A549 treated with Hydrocortisone at 1 μM for 4 hours (cell line): ENCODE results near the gene NUTM2G. TPM values are rescaled to one million over a fixed set of nuclear protein-coding genes. Genes with fewer than 3 reads are reported as not detected.

Experiments
- total RNA-seq: library from RNA; stranded (reverse); fragments of 200-300 nt; extraction: Qiagen RNA extraction; gene quantifications from 5 replicates; pipeline ENCODE4 v1.2.3, GENCODE V29; 2022

Gene NUTM2G, protein sequence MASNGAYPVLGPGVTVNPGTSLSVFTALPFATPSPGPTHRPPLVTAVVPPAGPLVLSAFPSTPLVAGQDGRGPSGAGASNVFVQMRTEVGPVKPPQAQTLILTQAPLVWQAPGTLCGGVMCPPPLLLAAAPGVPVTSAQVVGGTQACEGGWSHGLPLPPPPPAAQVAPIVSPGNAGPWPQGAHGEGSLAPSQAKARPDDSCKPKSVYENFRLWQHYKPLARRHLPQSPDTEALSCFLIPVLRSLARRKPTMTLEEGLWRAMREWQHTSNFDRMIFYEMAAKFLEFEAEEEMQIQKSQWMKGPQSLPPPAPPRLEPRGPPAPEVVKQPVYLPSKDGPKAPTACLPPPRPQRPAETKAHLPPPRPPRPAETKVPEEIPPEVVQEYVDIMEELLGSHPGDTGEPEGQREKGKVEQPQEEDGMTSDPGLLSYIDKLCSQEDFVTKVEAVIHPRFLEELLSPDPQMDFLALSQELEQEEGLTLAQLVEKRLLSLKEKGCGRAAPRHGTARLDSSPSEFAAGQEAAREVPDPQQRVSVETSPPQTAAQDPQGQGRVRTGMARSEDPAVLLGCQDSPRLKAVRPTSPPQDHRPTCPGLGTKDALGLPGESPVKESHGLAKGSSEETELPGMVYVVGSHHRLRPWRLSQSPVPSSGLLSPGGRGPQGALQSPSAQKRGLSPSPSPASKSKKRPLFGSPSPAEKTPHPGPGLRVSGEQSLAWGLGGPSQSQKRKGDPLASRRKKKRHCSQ
- not detected in 5 replicates for total RNA-seq

DNA sequence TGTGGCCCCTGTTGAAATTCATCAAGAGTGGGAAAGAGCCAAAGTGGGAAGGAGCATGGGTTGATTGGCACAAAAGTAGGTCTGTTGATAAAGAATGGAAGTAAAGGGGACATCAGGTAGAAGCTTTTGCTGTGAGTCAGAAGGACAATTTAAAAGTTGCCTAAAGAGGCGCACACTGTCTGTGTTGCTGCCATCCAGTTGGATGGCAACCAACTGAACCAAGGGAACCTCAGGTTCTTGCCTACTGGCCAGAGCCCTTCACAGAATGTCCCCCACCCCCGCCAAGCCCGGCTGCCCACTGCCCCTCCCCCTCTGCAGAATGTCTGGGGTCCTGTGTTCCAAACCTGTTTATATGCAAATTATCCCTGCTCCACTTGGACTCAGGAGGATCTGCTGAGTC is at the start of gene NUTM2G:
Gene NUTM2G (plus strand): TSS at position 301 of the 400 bp plus-strand sequence. CDS start 182 bp downstream, outside the sequence.

Other genes with a start within 250 kb of the NUTM2G start
- 3.1 to 7.4 TPM (median 5.3 TPM) in 5 replicates for gene ZNF510, start 150.8 kb upstream of the NUTM2G start, total RNA-seq
- 1.1 to 2.5 TPM (median 2.1 TPM) in 5 replicates for gene ZNF782, start 74.3 kb upstream of the NUTM2G start, total RNA-seq
- 12.9 to 15.2 TPM (median 14.4 TPM) in 5 replicates for gene CTSV, start 110.3 kb downstream of the NUTM2G start, total RNA-seq